Measurements from ENCODE around the gene KLHL29. TPM values are rescaled to one million over a fixed set of nuclear protein-coding genes. Genes with fewer than 3 reads are reported as not detected.

KLHL29 gene
- polyA plus RNA-seq, 1 of the 3 experiments (the other 2 are of a cell fraction), result 4.6 TPM

DNA sequence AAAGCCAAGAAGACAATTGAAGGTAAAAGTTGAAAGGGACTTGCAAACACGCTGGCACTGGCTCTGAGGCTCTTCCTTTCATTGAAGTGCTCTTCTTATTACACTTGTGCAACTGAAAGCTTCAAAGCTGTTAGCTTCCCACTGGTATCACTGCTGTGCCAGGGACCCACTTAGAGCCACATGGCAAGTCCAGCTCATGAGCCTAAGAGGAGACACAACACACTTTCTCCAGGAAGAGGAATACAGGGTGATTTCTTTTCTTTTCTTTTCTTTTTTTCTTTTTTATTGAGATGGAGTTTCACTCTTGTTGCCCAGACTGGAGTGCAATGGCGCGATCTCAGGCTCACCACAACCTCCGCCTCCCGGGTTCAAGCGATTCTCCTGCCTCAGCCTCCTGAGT is 323.8 kb downstream of the KLHL29 start (continued):
- no peak for TF ChIP-seq MXI1 (IDR thresholded peaks at IDR 0.05; ENCODE audit: low read depth, low read length)
- TF ChIP-seq RCOR1 (IDR thresholded peaks at IDR 0.05; ENCODE audit: low read length), result no peak
- TF ChIP-seq, protein P1, sequence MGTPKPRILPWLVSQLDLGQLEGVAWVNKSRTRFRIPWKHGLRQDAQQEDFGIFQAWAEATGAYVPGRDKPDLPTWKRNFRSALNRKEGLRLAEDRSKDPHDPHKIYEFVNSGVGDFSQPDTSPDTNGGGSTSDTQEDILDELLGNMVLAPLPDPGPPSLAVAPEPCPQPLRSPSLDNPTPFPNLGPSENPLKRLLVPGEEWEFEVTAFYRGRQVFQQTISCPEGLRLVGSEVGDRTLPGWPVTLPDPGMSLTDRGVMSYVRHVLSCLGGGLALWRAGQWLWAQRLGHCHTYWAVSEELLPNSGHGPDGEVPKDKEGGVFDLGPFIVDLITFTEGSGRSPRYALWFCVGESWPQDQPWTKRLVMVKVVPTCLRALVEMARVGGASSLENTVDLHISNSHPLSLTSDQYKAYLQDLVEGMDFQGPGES (IDR thresholded peaks at IDR 0.05; ENCODE audit: low read depth, low read length), result no peak
- TF ChIP-seq, protein P2, sequence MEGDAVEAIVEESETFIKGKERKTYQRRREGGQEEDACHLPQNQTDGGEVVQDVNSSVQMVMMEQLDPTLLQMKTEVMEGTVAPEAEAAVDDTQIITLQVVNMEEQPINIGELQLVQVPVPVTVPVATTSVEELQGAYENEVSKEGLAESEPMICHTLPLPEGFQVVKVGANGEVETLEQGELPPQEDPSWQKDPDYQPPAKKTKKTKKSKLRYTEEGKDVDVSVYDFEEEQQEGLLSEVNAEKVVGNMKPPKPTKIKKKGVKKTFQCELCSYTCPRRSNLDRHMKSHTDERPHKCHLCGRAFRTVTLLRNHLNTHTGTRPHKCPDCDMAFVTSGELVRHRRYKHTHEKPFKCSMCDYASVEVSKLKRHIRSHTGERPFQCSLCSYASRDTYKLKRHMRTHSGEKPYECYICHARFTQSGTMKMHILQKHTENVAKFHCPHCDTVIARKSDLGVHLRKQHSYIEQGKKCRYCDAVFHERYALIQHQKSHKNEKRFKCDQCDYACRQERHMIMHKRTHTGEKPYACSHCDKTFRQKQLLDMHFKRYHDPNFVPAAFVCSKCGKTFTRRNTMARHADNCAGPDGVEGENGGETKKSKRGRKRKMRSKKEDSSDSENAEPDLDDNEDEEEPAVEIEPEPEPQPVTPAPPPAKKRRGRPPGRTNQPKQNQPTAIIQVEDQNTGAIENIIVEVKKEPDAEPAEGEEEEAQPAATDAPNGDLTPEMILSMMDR (IDR thresholded peaks at IDR 0.05), result no peak
- TF ChIP-seq RXRA (IDR thresholded peaks at IDR 0.05; ENCODE audit: borderline replicate concordance, low read depth), result no peak
- no peak for TF ChIP-seq ELF1 (IDR thresholded peaks at IDR 0.05)

DNA sequence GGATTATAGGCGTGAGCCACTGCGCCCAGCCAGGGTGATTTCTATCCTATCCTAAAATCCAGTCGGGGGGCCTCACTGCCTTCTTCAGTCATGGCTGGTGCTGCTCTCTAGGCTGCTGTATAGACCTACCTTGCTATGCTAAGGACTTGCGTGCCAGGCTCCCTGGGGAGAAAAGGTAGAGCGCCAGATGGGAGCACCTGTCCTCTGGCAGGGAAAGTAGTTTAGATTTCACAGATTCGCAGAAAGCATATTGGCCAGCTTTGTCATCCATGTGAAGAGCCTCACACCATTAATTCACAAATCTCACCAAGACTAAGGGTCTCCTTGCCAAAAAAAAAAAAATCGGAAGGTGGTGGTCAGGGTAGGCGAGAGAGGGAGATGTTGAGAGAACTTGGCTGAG is 324.3 kb downstream of the KLHL29 start:
- DNase-seq, result no peak
- Histone ChIP-seq H3K9me3 (no peaks in the 10 kb centered on the region), H3K79me2 (ENCODE audit: insufficient read depth) (no peaks in the 10 kb centered on the region), H3K4me1 (ENCODE audit: control insufficient read depth in 1 of 2, insufficient read depth in 2 of 2, low read depth in 1 of 2, low read length in 1 of 2) (peaks cover 0 to 4% of the 10 kb centered on the region in 2 experiments; a peak in 1 of 4 replicates), H3K4me3 (ENCODE audit: low read depth in 2 of 2, low read length in 1 of 2) (no peak overlapping the region), H4K20me1 (ENCODE audit: insufficient read depth) (no peaks in the 10 kb centered on the region), H3K27me3 (ENCODE audit: insufficient read depth) (no peaks in the 10 kb centered on the region), H3K36me3 (replicated peaks in 1 of 2; ENCODE audit: control insufficient read depth in 1 of 2, insufficient read depth in 2 of 2, low read length in 1 of 2) (peaks cover 0 to 21% of the 10 kb centered on the region in 2 experiments), H3K9me2 (no peaks in the 10 kb centered on the region), H3K4me2 (no peak overlapping the region), H3K27ac (ENCODE audit: low read depth in 2 of 2, low read length in 1 of 2) (no peak overlapping the region), H2AFZ (ENCODE audit: low read depth) (no peak overlapping the region), H3F3A (replicated peaks; ENCODE audit: insufficient read depth) (no peaks in the 10 kb centered on the region), H3K9ac (no peak overlapping the region)
- ChIA-PET POLR2A (no interaction called here), CTCF (no interaction called here)
- WGBS (ENCODE audit: low lambda C conversion rate), result 90% methylated on average over 8 of the region's 8 CpGs
- TF ChIP-seq, protein P3, sequence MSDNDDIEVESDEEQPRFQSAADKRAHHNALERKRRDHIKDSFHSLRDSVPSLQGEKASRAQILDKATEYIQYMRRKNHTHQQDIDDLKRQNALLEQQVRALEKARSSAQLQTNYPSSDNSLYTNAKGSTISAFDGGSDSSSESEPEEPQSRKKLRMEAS (IDR thresholded peaks at IDR 0.05; ENCODE audit: low read depth), result no peak
- TF ChIP-seq RCOR1 (IDR thresholded peaks at IDR 0.05; ENCODE audit: low read length), result no peak
- TF ChIP-seq RXRA (IDR thresholded peaks at IDR 0.05; ENCODE audit: borderline replicate concordance, low read depth), result no peak
- TF ChIP-seq, protein P4, sequence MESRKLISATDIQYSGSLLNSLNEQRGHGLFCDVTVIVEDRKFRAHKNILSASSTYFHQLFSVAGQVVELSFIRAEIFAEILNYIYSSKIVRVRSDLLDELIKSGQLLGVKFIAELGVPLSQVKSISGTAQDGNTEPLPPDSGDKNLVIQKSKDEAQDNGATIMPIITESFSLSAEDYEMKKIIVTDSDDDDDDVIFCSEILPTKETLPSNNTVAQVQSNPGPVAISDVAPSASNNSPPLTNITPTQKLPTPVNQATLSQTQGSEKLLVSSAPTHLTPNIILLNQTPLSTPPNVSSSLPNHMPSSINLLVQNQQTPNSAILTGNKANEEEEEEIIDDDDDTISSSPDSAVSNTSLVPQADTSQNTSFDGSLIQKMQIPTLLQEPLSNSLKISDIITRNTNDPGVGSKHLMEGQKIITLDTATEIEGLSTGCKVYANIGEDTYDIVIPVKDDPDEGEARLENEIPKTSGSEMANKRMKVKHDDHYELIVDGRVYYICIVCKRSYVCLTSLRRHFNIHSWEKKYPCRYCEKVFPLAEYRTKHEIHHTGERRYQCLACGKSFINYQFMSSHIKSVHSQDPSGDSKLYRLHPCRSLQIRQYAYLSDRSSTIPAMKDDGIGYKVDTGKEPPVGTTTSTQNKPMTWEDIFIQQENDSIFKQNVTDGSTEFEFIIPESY (IDR thresholded peaks at IDR 0.05; ENCODE audit: borderline replicate concordance, low read depth), result no peak
- TF ChIP-seq, protein P5, sequence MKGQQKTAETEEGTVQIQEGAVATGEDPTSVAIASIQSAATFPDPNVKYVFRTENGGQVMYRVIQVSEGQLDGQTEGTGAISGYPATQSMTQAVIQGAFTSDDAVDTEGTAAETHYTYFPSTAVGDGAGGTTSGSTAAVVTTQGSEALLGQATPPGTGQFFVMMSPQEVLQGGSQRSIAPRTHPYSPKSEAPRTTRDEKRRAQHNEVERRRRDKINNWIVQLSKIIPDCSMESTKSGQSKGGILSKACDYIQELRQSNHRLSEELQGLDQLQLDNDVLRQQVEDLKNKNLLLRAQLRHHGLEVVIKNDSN (IDR thresholded peaks at IDR 0.05; ENCODE audit: borderline replicate concordance, low read depth), result no peak
- no peak for TF ChIP-seq RFX5 (IDR thresholded peaks at IDR 0.05; ENCODE audit: low read length)
- TF ChIP-seq TAF1 (IDR thresholded peaks at IDR 0.05; ENCODE audit: borderline replicate concordance, low read depth, low read length), result no peak

Measured in SK-N-SH (cell line).